A673 (cell line): Measurements from ENCODE around the gene PDE5A. TPM values are rescaled to one million over a fixed set of nuclear protein-coding genes. Genes with fewer than 3 reads are reported as not detected.

Source experiments
- BruUV-seq: library from RNA; stranded (reverse); fragments of 400-500 nt; replicated peaks from 2 replicates; lab custom pipeline; 2021; lab: Mats Ljungman, UMichigan
- CTCF ChIA-PET: fragments of 300-600 bp; sonication (Branson Sonifier 250); formaldehyde crosslinking; loops from one replicate; lab custom pipeline; 2022; ENCODE audit warnings: antibody characterized with exemption; lab: Charles Lee
- POLR2A ChIA-PET: fragments of 300-600 bp; sonication (Branson Sonifier 250); formaldehyde crosslinking; loops from one replicate; lab custom pipeline; 2022; ENCODE audit warnings: antibody characterized with exemption; ENCODE audit not compliant: low non-redundant PET; lab: Charles Lee
- DNase-seq: peaks from one replicate; pipeline ENCODE4 v3.0.0-alpha.2; 2015; ENCODE audit warnings: low spot score
- H3K27ac ChIP-seq: fragments of 200-600 bp; sonication (generic); 2 replicates; pipeline ENCODE4 v1.5.1; 2016; ENCODE audit warnings: mixed run types, low read depth, mild to moderate bottlenecking, mixed read lengths, antibody characterized with exemption, low read length; ENCODE audit not compliant: poor library complexity, severe bottlenecking
- H3K27me3 ChIP-seq: fragments of 200-600 bp; sonication (generic); replicated peaks from 2 replicates; pipeline ENCODE4 v1.6.1; 2017; ENCODE audit warnings: mixed run types, low read depth, mild to moderate bottlenecking, mixed read lengths, antibody characterized with exemption, low read length; ENCODE audit not compliant: insufficient read depth, poor library complexity
- H3K36me3 ChIP-seq: fragments of 200-600 bp; sonication (generic); 2 replicates; pipeline ENCODE4 v1.6.1; 2016; ENCODE audit warnings: mixed run types, mild to moderate bottlenecking, mixed read lengths, antibody characterized with exemption, low read length; ENCODE audit not compliant: insufficient read depth, poor library complexity, severe bottlenecking
- H3K4me1 ChIP-seq: fragments of 200-600 bp; sonication (generic); 2 replicates; pipeline ENCODE4 v1.6.1; 2017; ENCODE audit warnings: mixed run types, mild to moderate bottlenecking, mixed read lengths, antibody characterized with exemption, low read length; ENCODE audit not compliant: insufficient read depth, poor library complexity, severe bottlenecking
- H3K4me3 ChIP-seq: fragments of 200-600 bp; sonication (generic); 2 replicates; pipeline ENCODE4 v1.5.1; 2016; ENCODE audit warnings: low read depth, mixed run types, mild to moderate bottlenecking, mixed read lengths, low read length; ENCODE audit not compliant: poor library complexity, severe bottlenecking
- H3K9me3 ChIP-seq: fragments of 200-600 bp; sonication (generic); 2 replicates; pipeline ENCODE4 v1.6.1; 2016; ENCODE audit warnings: mixed run types, low read depth, mild to moderate bottlenecking, mixed read lengths, antibody characterized with exemption, low read length; ENCODE audit not compliant: poor library complexity, severe bottlenecking
- EZH2 ChIP-seq: fragments of 200-600 bp; sonication (generic); IDR thresholded peaks from 2 replicates; pipeline ENCODE4 v1.6.1; 2017; ENCODE audit warnings: borderline replicate concordance, low read depth, mild to moderate bottlenecking, mixed read lengths, antibody characterized with exemption, low read length; ENCODE audit not compliant: poor library complexity, severe bottlenecking
- intact Hi-C: fragments of 100-400 bp; cut with micrococcal nuclease; formaldehyde crosslinking; loops from one replicate; pipeline ENCODE4 v1.10.0; 2022; ENCODE audit not compliant: unreplicated experiment
- total RNA-seq: library from RNA; stranded (reverse); gene quantifications from 2 replicates; pipeline ENCODE4 v1.2.3, GENCODE V29; 2021
- TF ChIP-seq, protein P1 (sequence below): fragments of 300-800, 200-600 bp; sonication (generic); conservative IDR thresholded peaks from 2 replicates; pipeline ENCODE4 v1.5.1; 2017; ENCODE audit warnings: low read depth, mild to moderate bottlenecking, antibody characterized with exemption, low read length, moderate library complexity, mixed read lengths

PDE5A gene
- total RNA-seq, 1 experiment from 2014 or later: 1.2 TPM

- Histone ChIP-seq H3K4me1 (no peaks in the 10 kb centered on the region), H3K9me3 (no peaks in the 10 kb centered on the region), H3K27me3 (no peaks in the 10 kb centered on the region), H3K4me3 (no peak overlapping the region), H3K36me3 (no peaks in the 10 kb centered on the region), H3K27ac (no peak overlapping the region)
- intact Hi-C loops: no loop called here
- no TSS peak for BruUV-seq
- no peak for TF ChIP-seq EZH2
- TF ChIP-seq, protein P1, sequence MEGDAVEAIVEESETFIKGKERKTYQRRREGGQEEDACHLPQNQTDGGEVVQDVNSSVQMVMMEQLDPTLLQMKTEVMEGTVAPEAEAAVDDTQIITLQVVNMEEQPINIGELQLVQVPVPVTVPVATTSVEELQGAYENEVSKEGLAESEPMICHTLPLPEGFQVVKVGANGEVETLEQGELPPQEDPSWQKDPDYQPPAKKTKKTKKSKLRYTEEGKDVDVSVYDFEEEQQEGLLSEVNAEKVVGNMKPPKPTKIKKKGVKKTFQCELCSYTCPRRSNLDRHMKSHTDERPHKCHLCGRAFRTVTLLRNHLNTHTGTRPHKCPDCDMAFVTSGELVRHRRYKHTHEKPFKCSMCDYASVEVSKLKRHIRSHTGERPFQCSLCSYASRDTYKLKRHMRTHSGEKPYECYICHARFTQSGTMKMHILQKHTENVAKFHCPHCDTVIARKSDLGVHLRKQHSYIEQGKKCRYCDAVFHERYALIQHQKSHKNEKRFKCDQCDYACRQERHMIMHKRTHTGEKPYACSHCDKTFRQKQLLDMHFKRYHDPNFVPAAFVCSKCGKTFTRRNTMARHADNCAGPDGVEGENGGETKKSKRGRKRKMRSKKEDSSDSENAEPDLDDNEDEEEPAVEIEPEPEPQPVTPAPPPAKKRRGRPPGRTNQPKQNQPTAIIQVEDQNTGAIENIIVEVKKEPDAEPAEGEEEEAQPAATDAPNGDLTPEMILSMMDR: no peak
- POLR2A ChIA-PET: no interaction called here
- DNase-seq: no peak
- CTCF ChIA-PET: no interaction called here
Observed at GRCh38 chr4:119656342-119656741, 27.7 kb upstream of the PDE5A start.

- H3K4me1 ChIP-seq: no peaks in the 10 kb centered on the region
- BruUV-seq: no TSS peak
- TF ChIP-seq, protein P1: no peak
- TF ChIP-seq EZH2: no peak
- H3K4me3 ChIP-seq: no peak overlapping the region
- ChIA-PET CTCF (no interaction called here), POLR2A (no interaction called here)
- H3K9me3 ChIP-seq: no peaks in the 10 kb centered on the region
- no peaks in the 10 kb centered on the region for H3K36me3 ChIP-seq
- no peak overlapping the region for H3K27ac ChIP-seq
- intact Hi-C loops: no loop called here
- DNase-seq: no peak
- no peaks in the 10 kb centered on the region for H3K27me3 ChIP-seq
Observed at GRCh38 chr4:119655111-119655837, 26.7 kb upstream of the PDE5A start.

GRCh38 chr4:119653990-119654389, 25.4 kb upstream of the PDE5A start:
- POLR2A ChIA-PET: no interaction called here
- CTCF ChIA-PET: no interaction called here
- Histone ChIP-seq H3K36me3 (no peaks in the 10 kb centered on the region), H3K27me3 (no peaks in the 10 kb centered on the region), H3K4me1 (no peaks in the 10 kb centered on the region), H3K27ac (no peak overlapping the region), H3K9me3 (no peaks in the 10 kb centered on the region), H3K4me3 (no peak overlapping the region)
- BruUV-seq: no TSS peak
- intact Hi-C loops: no loop called here
- TF ChIP-seq, protein P1: no peak
- no peak for DNase-seq
